ENCODE data around the gene ERFE. TPM values are rescaled to one million over a fixed set of nuclear protein-coding genes. Genes with fewer than 3 reads are reported as not detected.

The ERFE gene
- total and polyA plus RNA-seq, 8 donors, result 0.14 to 4.9 (median 0.70) TPM; not detected in 2

DNA sequence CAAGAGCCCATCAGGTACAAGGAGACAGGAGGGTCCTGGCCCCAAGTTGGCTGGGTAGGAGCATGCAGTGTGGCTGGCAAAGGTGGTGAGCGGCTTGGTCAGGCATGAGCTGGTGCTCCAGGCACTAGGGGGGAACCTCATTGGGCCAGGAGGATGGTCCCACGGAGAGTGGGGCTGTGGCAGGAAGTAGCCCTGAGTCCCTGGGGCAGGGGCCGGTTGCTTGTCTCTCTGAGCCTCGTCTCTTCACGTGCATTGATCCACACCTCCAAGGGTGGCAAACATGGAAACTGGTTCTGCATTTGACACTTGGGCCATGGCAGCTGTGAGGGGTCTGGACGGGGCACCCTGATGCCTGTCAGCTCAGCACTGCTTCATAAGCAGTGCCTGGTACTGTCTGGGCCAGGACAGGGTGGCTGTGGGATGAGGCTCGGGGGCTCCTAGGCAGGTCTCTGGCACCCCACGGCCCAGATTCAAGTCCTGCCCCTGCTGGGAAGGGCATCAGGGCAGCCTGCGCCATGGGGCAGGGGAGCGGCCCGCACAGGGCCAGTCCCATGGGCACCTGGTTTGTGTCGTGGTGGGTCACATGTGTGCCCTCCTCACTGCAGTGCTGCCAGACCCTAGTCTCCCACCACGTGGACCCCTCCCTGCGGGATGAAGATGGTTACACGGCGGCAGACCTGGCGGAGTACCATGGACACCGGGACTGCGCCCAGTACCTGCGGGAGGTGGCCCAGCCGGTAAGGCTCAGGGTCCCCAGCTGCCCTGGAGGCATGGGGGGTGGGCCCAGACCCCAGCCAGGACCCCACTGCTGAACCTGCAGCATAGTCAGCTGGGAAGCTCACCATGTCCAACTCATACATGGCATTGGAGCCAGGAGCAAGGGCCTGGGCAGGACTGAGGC, 42.2 kb upstream of the ERFE start:
- Histone ChIP-seq H3K36me3 (no peaks in the 10 kb centered on the region), H3K9me3 (no peaks in the 10 kb centered on the region), H3K27ac (no peak overlapping the region), H3K27me3 (no peaks in the 10 kb centered on the region), H3K4me1 (peaks cover 0 to 7% (median 6%) of the 10 kb centered on the region in 3 donors), H3K4me3 (no peak overlapping the region)
- intact Hi-C loops (cut with DNase I), result no loop called here
- no peak for FAIRE-seq
- peak in 3 of 6 donors; percentile 34 to 69 (median 51) for DNase-seq
- no peak for ATAC-seq
- WGBS, 2 donors, result 93 to 95% methylated on average over 20 to 21 of the region's 21 CpGs
- TF ChIP-seq, protein P1, sequence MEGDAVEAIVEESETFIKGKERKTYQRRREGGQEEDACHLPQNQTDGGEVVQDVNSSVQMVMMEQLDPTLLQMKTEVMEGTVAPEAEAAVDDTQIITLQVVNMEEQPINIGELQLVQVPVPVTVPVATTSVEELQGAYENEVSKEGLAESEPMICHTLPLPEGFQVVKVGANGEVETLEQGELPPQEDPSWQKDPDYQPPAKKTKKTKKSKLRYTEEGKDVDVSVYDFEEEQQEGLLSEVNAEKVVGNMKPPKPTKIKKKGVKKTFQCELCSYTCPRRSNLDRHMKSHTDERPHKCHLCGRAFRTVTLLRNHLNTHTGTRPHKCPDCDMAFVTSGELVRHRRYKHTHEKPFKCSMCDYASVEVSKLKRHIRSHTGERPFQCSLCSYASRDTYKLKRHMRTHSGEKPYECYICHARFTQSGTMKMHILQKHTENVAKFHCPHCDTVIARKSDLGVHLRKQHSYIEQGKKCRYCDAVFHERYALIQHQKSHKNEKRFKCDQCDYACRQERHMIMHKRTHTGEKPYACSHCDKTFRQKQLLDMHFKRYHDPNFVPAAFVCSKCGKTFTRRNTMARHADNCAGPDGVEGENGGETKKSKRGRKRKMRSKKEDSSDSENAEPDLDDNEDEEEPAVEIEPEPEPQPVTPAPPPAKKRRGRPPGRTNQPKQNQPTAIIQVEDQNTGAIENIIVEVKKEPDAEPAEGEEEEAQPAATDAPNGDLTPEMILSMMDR (IDR thresholded peaks at IDR 0.05), result no peak

- TF ChIP-seq, protein P1 (IDR thresholded peaks at IDR 0.05), result no peak
- Histone ChIP-seq H3K9me3 (no peaks in the 10 kb centered on the region), H3K27me3 (no peaks in the 10 kb centered on the region), H3K4me1 (peaks cover 0 to 7% (median 6%) of the 10 kb centered on the region in 3 donors), H3K36me3 (no peaks in the 10 kb centered on the region), H3K4me3 (no peak overlapping the region), H3K27ac (no peak overlapping the region)
- no peak for FAIRE-seq
- intact Hi-C loops (cut with DNase I), result no loop called here
- no peak for ATAC-seq
- WGBS, 2 donors, result 80 to 82% methylated on average over 11 of the region's 11 CpGs
- peak in 1 of 6 donors; percentile 31 for DNase-seq
Measured at GRCh38 chr2:238117199-238118154, 41.3 kb upstream of the ERFE start.

DNA sequence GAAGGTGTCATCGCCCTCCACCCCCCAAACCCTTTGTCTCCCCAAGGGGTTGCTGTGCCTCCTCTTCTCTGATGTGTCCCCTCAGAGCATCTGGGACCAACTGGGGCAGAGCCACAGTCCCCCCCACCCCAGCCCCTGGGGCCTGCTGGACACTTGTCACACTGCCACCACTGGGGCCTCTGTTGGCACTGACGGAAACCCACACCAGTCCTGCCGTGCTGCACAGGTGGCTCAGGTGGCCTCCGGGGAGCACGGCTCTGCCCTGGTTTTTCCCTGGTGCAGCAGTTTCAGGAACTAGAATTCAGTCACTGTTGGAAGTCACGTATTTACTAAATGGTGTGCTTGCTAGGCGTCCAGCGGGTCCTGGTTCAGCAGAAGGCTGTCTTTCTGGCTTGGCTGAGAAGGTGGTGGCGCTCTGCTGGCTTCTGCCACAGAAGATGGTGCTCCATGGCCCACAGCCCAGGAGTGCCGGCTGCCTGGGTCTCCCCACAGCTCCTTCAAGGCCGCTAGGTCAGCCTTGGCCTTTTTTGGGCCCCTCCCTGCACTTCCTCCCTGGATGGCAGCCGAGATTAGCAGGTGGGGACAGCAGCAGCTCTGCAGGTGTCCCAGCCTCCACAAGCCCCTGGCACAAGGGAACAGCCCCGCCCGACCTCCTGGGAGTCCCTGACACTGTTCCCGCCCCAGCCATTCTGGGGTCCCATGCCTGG, 38.9 kb upstream of the ERFE start:
- TF ChIP-seq, protein P1 (IDR thresholded peaks at IDR 0.05), result no peak
- Histone ChIP-seq H3K27ac (no peak overlapping the region), H3K36me3 (no peaks in the 10 kb centered on the region), H3K9me3 (no peaks in the 10 kb centered on the region), H3K4me3 (no peak overlapping the region), H3K4me1 (peaks cover 0 to 6% (median 3%) of the 10 kb centered on the region in 3 donors), H3K27me3 (no peaks in the 10 kb centered on the region)
- DNase-seq, result peak in 2 of 6 donors; percentile 40 to 55
- FAIRE-seq, result no peak
- peak in 3 of 4 donors; percentile 19 to 26 (median 25) for ATAC-seq
- 54 to 64% methylated on average over 15 of the region's 15 CpGs for WGBS, 2 donors
- intact Hi-C loops (cut with DNase I), result no loop called here

DNA sequence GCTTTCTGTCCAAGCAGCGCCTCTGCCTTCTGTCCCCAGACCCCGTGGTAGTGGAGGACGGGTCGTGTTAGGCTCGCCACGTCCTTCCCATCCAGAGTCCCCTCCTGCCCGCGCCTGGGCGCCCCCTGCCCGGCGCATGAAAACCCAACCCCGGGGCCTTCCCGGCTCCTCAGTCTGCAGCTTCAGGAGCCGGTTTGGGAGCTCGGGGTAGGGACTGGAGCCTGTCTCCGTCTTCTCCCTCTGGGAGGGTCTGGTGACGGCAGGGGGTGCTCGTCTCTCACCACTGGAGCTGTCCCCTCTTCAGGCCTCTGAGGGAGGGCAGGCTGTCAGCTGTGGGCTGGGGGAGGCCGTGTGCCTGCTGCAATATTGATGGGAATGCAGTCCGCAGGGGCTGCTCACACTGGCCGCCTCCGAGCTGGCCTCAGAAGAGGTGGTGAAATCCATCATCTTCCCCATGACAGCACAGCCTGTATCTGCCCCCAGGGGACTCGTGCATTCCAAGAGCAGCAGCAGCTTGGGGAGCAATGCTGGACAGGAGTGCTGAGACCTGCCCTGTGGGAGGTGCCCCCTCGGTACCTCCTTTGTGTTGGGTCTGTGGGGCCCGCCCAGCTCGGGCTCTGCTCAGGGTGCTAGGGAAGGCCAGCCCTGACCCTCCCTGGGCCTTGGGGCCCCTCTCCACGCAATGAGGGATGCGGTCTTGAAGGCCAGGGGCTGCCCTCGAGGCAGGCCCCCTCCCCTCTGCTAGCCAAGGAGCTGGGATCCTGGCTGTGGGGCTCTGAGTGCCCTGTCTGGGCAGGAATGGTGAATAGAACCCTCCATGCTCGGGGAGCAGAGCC, 38.1 kb upstream of the ERFE start:
- no peak for FAIRE-seq
- intact Hi-C loops (cut with DNase I), result no loop called here
- ATAC-seq, result peak in 2 of 4 donors; percentile 41 to 53

More for the DNA sequence above, 38.1 kb upstream of the ERFE start:
- no peak overlapping the region for H3K4me3 ChIP-seq
- 69 to 75% methylated on average over 28 to 30 of the region's 30 CpGs for WGBS, 2 donors
- peaks cover 0 to 2% (median 0%) of the 10 kb centered on the region in 3 donors for H3K4me1 ChIP-seq
- no peaks in the 10 kb centered on the region for H3K27me3 ChIP-seq
- peak in 2 of 6 donors; percentile 36 to 54 for DNase-seq
- H3K9me3 ChIP-seq, result no peaks in the 10 kb centered on the region
- TF ChIP-seq, protein P1 (IDR thresholded peaks at IDR 0.05), result no peak
- H3K27ac ChIP-seq, result no peak overlapping the region
- no peaks in the 10 kb centered on the region for H3K36me3 ChIP-seq
